Activated T-helper 2 cell treated with anti-CD3 and anti-CD28 coated beads, Interferon-gamma antibody, Interleukin-2, Interleukin-4, amounts not matched to agents 10 μg/mL and 5 μg/mL and 100 μg/mL, durations not matched to agents 14 hours and 24 hours and 36 hours (primary cell): ENCODE data around the gene POU2AF2. TPM values are rescaled to one million over a fixed set of nuclear protein-coding genes. Genes with fewer than 3 reads are reported as not detected.

ENCODE experiments used
- DNase-seq: peaks from one replicate; pipeline ENCODE4 v3.0.0; 2021; ENCODE audit warnings: low spot score
- H3K27ac Mint-ChIP-seq: one replicate; pipeline ENCODE4 v1.8.0; 2021; ENCODE audit warnings: mixed read lengths
- H3K27me3 Mint-ChIP-seq: one replicate; pipeline ENCODE4 v1.8.0; 2021; ENCODE audit warnings: low read depth, mixed read lengths
- H3K36me3 Mint-ChIP-seq: one replicate; pipeline ENCODE4 v1.8.0; 2021; ENCODE audit warnings: low read depth, mixed read lengths
- H3K4me1 Mint-ChIP-seq: one replicate; pipeline ENCODE4 v1.8.0; 2021; ENCODE audit warnings: low read depth, mixed read lengths
- H3K4me3 Mint-ChIP-seq: one replicate; pipeline ENCODE4 v1.8.0; 2021; ENCODE audit warnings: low read depth, mild to moderate bottlenecking, moderate library complexity, mixed read lengths
- H3K9me3 Mint-ChIP-seq: one replicate; pipeline ENCODE4 v1.8.0; 2021; ENCODE audit warnings: mixed read lengths
- intact Hi-C: fragments of 100-400 bp; cut with micrococcal nuclease; formaldehyde crosslinking; loops from one replicate; pipeline ENCODE4 v1.15.1; 2023
- total RNA-seq: library from RNA; stranded (reverse); gene quantifications from 2 replicates; pipeline ENCODE4 v1.2.3, GENCODE V29; 2022

The POU2AF2 gene
- total RNA-seq, 1 donor from 2014 or later, result not detected

DNA sequence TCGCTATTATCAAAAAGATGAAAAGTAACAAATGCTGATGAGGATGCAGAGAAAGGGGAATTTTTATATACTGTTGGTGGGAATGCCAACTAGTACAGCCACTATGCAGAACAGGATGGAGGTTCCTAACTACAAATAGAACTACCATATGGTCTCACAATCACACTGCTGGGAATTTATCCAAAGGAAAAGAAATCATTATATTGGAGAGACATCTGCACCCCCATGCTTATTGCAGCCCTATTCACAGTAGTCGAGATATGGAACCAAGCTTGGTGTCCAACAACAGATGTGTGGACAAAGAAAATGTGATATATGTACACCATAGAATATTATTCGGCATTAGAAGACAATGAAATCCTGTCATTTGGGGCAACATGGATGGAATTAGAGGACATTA, 19.6 kb upstream of the POU2AF2 start:
- no peak for DNase-seq
- intact Hi-C loops, result loop anchor here (5.0 kb wide), 1 partner anchor 769 kb away; no protein-coding TSS in a partner anchor
- no peak overlapping the region for H3K27ac Mint-ChIP-seq
- peaks cover 8% of the 10 kb centered on the region for H3K9me3 Mint-ChIP-seq
- H3K36me3 Mint-ChIP-seq, result no peaks in the 10 kb centered on the region
- no peak overlapping the region for H3K4me3 Mint-ChIP-seq
- H3K4me1 Mint-ChIP-seq, result peaks cover 24% of the 10 kb centered on the region
- peaks cover 35% of the 10 kb centered on the region for H3K27me3 Mint-ChIP-seq

DNA sequence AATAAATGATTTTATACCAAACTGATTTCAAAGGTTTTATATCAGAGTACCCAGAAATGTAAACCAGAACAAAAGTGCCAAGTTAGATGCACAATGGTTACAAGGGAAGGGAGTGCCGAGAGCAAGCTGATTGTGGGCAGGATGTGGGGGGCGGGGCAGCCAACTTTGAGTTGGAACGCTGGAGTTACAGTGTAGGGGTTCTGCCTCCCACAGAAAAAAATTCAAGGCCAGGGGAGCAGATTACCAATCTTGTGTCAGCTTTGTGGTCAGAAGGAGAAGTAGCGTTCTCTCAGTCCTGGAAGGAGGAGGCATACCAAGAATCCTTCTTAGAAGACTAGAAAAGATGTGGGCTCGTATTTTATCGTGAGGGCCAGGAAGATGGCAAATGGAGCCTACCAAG, 15.9 kb upstream of the POU2AF2 start:
- intact Hi-C loops, result loop anchor here (5.0 kb wide), 1 partner anchor 772 kb away; no protein-coding TSS in a partner anchor
- Mint-ChIP-seq H3K4me3 (no peak overlapping the region), H3K4me1 (peaks cover 24% of the 10 kb centered on the region), H3K27ac (no peak overlapping the region), H3K27me3 (peaks cover 40% of the 10 kb centered on the region), H3K9me3 (peaks cover 4% of the 10 kb centered on the region), H3K36me3 (no peaks in the 10 kb centered on the region)
- no peak for DNase-seq

DNA sequence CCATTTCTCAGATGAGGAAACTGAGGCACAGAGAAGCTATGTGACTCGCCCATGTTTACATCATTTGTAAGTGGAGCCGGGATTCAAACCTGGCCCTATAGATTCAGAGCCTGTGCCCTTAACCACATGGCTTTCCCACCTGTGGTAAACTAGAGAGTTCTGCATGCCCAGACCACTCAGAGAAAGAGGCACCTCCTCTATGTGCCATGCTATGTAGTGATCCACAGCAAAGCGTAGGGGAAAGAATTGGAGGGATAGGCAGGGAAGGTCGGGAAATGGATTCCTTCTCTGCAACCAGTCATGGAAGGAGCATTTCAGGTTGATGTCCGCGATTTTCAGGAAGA, 15.4 kb upstream of the POU2AF2 start:
- peaks cover 37% of the 10 kb centered on the region for H3K27me3 Mint-ChIP-seq
- DNase-seq, result no peak
- H3K27ac Mint-ChIP-seq, result no peak overlapping the region
- H3K36me3 Mint-ChIP-seq, result no peaks in the 10 kb centered on the region
- no peak overlapping the region for H3K4me3 Mint-ChIP-seq
- no peaks in the 10 kb centered on the region for H3K9me3 Mint-ChIP-seq
- H3K4me1 Mint-ChIP-seq, result peaks cover 24% of the 10 kb centered on the region
- intact Hi-C loops, result no loop called here

DNA sequence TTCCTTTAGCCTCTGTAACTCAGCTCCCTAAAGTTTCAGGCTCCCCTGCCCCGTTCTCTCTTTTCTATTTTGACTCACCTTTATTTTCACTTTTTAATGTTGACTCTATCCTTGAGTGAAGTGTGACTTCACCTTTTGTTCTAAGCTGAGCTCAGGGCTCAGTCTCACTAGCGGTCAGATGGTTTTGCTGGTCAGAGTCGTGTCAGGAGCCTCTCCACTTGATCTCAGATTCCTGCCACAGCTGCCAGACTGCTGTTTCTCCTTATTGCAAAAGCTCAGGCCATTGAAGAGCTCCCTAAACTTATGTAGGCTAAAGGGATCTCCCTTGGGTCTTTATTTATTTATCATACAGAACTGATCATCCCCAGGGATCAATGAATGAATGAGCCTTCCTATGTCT, 13.7 kb upstream of the POU2AF2 start:
- Mint-ChIP-seq H3K27me3 (peaks cover 31% of the 10 kb centered on the region), H3K36me3 (no peaks in the 10 kb centered on the region), H3K27ac (no peak overlapping the region), H3K9me3 (no peaks in the 10 kb centered on the region), H3K4me1 (peaks cover 24% of the 10 kb centered on the region), H3K4me3 (no peak overlapping the region)
- intact Hi-C loops, result no loop called here
- no peak for DNase-seq

DNA sequence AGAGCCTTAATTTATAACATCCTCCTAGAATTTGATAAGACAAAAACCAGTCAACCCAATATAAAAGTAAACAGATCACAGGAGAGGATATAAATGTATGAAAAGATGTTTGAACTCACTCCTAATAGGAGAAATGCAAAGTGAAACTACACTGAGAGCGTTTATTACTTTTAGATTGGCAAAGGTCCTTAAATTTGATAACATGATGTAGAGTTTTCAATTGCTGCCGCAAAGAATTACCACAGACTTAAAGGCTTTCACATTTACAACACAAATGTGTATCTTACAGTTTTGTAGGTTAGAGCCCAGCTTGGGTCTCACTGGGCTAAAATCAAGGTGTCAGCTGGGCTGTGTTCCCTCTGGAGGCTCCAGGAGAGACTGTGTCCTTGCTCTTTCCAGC, 9.1 kb upstream of the POU2AF2 start:
- intact Hi-C loops, result no loop called here
- Mint-ChIP-seq H3K27me3 (peaks cover 29% of the 10 kb centered on the region), H3K36me3 (no peaks in the 10 kb centered on the region), H3K4me3 (no peak overlapping the region), H3K27ac (no peak overlapping the region), H3K4me1 (peaks cover 4% of the 10 kb centered on the region), H3K9me3 (no peaks in the 10 kb centered on the region)
- no peak for DNase-seq

DNA sequence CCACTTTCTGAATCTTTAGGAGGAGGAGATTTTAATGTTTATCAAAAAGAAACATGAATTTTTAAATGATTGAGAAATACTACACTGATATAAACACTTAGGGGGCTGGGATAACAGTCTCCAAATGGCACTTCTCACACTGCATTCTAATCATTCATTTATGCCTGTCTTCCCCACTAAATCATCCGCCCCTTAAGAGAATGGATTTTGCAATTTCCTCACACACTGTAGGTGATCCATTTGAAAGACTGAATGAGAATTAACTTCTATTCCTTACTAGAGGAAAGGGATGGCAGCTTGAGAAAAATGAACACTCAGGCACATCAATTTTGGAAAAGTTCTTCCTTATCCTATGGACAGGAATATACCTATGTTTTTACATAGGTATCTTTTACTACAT, 7.6 kb upstream of the POU2AF2 start:
- intact Hi-C loops, result no loop called here
- Mint-ChIP-seq H3K4me3 (no peak overlapping the region), H3K36me3 (no peaks in the 10 kb centered on the region), H3K27me3 (peaks cover 19% of the 10 kb centered on the region), H3K9me3 (no peaks in the 10 kb centered on the region), H3K4me1 (no peaks in the 10 kb centered on the region), H3K27ac (no peak overlapping the region)
- no peak for DNase-seq

DNA sequence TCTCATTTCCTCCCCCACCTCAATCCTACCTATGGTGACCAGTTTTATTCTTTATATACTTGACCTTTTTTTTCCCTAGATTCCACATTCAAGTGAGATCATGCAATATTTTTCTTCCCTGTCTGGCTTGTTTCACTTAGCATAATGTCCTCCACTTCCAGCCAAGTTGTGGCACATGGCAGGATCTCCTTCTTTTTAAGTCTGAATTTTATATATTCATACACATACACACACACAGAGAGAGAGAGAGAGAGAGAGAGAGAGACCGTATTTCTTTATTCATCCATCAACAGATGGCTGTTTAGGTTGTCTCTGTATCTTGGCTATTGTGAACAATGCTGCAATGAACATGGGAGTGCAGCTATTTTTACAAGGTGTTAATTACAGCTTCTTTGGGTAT, 1.4 kb downstream of the POU2AF2 start:
- Mint-ChIP-seq H3K9me3 (no peaks in the 10 kb centered on the region), H3K27me3 (peaks cover 27% of the 10 kb centered on the region), H3K4me1 (no peaks in the 10 kb centered on the region), H3K4me3 (no peak overlapping the region), H3K36me3 (no peaks in the 10 kb centered on the region), H3K27ac (no peak overlapping the region)
- intact Hi-C loops, result loop anchor here (10.0 kb wide), 1 partner anchor 212 kb away; no protein-coding TSS in a partner anchor
- no peak for DNase-seq

DNA sequence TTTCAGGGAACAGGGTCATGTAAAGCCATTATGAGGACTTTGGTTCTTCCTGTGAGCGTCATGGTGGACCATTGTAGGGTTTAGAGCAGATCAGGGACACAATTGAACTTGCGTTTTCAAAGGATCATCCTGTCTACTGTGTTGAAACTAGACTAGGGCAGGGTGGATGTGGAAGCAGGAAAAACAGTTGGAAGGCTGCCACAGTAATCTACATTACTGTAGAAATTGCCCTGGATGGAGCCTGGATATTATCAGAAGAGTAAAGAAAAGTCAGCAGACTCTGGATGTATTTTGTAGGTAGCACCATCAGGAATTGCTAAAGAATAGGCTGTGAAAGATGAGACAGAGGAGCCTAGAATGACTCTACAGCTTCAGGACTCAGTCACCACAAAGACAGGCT, 5.4 kb downstream of the POU2AF2 start:
- Mint-ChIP-seq H3K4me3 (no peak overlapping the region), H3K36me3 (no peaks in the 10 kb centered on the region), H3K27ac (no peak overlapping the region), H3K9me3 (no peaks in the 10 kb centered on the region), H3K27me3 (peaks cover 23% of the 10 kb centered on the region), H3K4me1 (no peaks in the 10 kb centered on the region)
- intact Hi-C loops, result no loop called here
- no peak for DNase-seq

DNA sequence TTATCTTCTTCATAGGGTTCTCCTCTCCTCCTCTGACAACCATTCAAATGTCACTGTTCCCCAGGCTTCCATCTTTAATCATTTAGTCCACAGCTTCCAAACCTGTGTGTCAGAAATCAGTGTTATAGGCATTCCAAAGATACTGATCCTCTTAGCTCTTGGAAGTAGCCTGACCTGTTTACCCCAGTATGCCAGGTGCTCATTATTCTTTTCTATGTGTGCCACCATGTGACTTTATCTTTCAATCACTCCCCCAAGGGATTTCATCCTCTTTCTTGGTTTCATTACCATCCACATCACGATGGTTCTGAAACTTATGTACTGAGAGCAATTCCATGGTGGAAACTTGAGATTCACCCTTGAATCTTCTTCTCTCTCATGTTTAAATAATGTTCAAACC, 7.6 kb downstream of the POU2AF2 start:
- Mint-ChIP-seq H3K36me3 (no peaks in the 10 kb centered on the region), H3K27me3 (peaks cover 17% of the 10 kb centered on the region), H3K4me1 (no peaks in the 10 kb centered on the region), H3K4me3 (no peak overlapping the region), H3K27ac (no peak overlapping the region), H3K9me3 (no peaks in the 10 kb centered on the region)
- DNase-seq, result no peak
- intact Hi-C loops, result no loop called here

DNA sequence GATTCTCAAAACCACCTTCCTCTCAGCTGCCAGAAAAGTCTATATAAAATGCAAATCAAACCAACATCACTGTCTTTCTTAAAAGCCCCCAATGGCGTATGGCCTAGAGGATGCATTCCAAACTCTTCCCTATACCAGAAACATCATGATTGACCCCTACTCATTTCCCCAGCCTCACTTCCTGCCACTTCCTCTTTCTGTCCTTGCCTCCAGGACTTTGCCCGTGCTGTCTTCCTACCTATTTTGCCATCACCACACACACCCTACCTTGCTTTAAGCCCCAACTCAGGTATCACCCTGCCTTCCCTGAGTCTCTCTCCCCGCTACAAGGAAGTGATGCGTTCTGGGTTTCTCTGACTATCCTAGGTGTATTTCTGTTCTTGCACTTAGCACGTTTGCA, 8.1 kb downstream of the POU2AF2 start:
- intact Hi-C loops, result no loop called here

DNA sequence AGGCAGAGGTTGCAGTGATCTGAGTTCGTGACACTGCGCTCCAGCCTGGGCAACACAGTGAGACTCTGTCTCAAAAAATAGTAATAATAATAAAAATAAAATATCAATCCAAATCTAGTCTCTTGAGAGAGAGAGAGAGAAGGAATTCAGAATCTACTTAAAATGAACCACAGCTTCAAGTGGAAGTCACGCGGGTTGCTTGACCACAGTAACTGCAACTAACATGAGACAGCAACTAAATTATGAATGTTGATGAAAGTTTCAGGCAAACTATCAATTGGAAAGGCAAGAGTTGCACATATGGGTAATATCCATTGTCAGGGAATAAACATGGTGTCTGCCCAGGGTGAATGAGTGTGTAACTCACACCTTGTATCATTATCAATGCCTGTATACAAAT, 12.5 kb downstream of the POU2AF2 start:
- Mint-ChIP-seq H3K27me3 (peaks cover 35% of the 10 kb centered on the region), H3K27ac (no peak overlapping the region)

More for the DNA sequence above, 8.1 kb downstream of the POU2AF2 start:
- DNase-seq, result no peak
- Mint-ChIP-seq H3K9me3 (no peaks in the 10 kb centered on the region), H3K27ac (no peak overlapping the region), H3K4me3 (no peak overlapping the region), H3K36me3 (no peaks in the 10 kb centered on the region), H3K27me3 (peaks cover 15% of the 10 kb centered on the region), H3K4me1 (no peaks in the 10 kb centered on the region)

DNA sequence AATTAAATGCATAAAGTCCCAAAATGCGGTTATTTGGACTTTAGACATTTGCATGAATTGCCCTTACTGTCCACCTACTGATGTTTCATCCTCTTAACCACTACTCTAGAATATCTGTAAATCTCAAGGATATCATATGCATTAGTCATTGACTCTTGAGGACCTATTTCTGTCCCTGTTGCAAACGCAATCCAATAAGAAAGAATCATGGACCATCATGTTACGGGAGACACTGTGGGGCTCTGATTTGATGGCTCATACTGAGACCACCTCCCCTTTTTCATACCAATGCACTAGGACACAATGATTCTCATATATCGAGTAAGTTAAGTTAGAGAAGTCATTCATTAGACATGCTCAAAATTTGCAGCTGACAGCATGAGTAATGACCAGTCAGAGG, 14.4 kb downstream of the POU2AF2 start:
- Mint-ChIP-seq H3K27ac (no peak overlapping the region), H3K4me1 (no peaks in the 10 kb centered on the region), H3K9me3 (no peaks in the 10 kb centered on the region), H3K36me3 (no peaks in the 10 kb centered on the region), H3K4me3 (no peak overlapping the region), H3K27me3 (peaks cover 39% of the 10 kb centered on the region)
- DNase-seq, result no peak
- intact Hi-C loops, result no loop called here

More for the DNA sequence above, 12.5 kb downstream of the POU2AF2 start:
- Mint-ChIP-seq H3K4me3 (no peak overlapping the region), H3K9me3 (no peaks in the 10 kb centered on the region), H3K4me1 (no peaks in the 10 kb centered on the region), H3K36me3 (no peaks in the 10 kb centered on the region)
- DNase-seq, result no peak
- intact Hi-C loops, result no loop called here

DNA sequence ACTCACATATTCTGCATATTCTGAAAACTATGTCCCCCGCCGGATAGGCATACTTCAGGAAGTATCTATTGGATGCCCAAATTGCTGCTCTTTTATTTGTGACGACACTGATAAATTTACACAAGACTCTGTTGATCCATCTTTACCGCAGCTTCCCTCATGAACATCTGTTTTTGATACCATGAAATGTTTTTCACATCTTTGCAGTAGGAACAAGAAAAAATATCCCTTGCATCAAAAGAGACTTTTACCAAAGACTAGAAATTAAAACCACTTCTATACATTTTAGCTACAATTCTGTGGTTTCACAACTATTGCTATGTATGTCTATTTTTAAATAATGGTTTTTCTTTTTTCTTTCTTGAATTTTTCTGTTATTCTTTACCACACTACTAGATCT, 15.3 kb downstream of the POU2AF2 start:
- Mint-ChIP-seq H3K36me3 (no peaks in the 10 kb centered on the region), H3K9me3 (no peaks in the 10 kb centered on the region), H3K27me3 (peaks cover 39% of the 10 kb centered on the region)

DNA sequence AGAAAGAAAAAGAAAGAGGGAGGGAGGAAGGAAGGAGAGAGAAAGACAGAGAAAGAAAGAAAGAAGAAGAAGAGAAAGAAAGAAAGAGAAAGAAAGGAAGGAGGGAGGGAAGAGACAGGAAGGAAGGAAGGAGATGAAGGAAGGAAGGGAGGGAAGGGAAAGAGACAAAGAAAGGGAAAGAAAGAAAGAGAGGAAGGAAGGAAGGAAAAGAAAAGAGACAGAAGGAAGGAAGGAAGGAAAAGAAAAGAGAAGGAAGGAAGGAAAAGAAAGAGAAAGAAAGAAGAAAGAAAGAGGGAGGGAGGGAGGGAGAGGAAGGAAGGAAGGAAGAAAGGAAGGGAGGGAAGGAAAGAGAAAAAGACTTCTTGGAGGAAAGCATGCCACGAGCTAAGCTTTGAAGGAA, 19.1 kb downstream of the POU2AF2 start:
- peaks cover 32% of the 10 kb centered on the region for H3K27me3 Mint-ChIP-seq
- no peaks in the 10 kb centered on the region for H3K36me3 Mint-ChIP-seq

More for the DNA sequence above, 15.3 kb downstream of the POU2AF2 start:
- Mint-ChIP-seq H3K4me1 (no peaks in the 10 kb centered on the region), H3K4me3 (no peak overlapping the region), H3K27ac (no peak overlapping the region)
- intact Hi-C loops, result no loop called here
- DNase-seq, result no peak

More for the DNA sequence above, 19.1 kb downstream of the POU2AF2 start:
- no peaks in the 10 kb centered on the region for H3K4me1 Mint-ChIP-seq
- no peak overlapping the region for H3K27ac Mint-ChIP-seq
- no peak for DNase-seq
- intact Hi-C loops, result no loop called here
- H3K9me3 Mint-ChIP-seq, result no peaks in the 10 kb centered on the region
- no peak overlapping the region for H3K4me3 Mint-ChIP-seq
